SW480 (cell line): ENCODE results near the gene FOXN4.
"Not testable (repeated sequence)": the region's sequence is repeated elsewhere in the genome, so short reads cannot be mapped to it uniquely, and the experiment has no call there.

Source experiments
- DNase-seq: peaks from one replicate; pipeline ENCODE4 v3.0.0-alpha.2; 2016; ENCODE audit warnings: low spot score

Gene FOXN4, protein sequence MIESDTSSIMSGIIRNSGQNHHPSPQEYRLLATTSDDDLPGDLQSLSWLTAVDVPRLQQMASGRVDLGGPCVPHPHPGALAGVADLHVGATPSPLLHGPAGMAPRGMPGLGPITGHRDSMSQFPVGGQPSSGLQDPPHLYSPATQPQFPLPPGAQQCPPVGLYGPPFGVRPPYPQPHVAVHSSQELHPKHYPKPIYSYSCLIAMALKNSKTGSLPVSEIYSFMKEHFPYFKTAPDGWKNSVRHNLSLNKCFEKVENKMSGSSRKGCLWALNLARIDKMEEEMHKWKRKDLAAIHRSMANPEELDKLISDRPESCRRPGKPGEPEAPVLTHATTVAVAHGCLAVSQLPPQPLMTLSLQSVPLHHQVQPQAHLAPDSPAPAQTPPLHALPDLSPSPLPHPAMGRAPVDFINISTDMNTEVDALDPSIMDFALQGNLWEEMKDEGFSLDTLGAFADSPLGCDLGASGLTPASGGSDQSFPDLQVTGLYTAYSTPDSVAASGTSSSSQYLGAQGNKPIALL

GRCh38 chr12:109308534-109309380 lies at the start of gene FOXN4:
TSS of gene FOXN4 (minus strand) at chr12:109309284. CDS start at chr12:109308321, 963 bp downstream.
- no peak for DNase-seq

DNA sequence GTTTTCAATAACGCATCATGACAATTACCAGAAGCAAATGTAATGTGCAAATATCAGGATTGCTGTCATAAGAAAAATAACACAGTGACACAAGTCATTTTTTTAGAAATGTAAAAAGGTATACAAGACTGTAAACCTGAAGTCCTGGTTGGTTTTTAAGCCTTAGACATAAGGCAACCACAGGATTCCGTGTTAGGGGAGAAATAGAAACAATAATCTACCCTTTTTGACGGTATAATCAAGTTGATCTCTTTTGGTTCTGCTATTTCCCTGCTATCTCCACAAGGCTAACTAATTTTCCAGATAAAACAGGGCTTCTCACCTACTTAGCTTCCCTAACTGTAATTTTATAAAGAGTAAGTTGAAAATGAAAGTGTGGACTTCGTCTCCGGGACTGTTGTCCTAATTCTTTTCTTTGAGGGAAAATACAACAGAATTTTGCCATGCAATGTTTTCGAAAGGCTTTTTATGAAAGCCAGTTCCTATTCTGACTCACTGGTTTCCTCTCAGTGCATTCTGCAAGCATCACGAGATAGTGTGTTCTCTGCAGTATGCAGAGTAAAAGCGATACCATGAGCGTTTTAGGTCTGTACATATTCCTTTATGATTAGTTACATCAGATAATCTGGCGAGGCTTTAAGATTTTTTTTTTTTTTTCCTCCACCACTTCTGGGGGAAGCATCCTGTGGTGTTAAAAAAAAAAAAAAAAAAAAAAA lies 49.2 kb upstream of the FOXN4 start:
- DNase-seq = no peak

DNA sequence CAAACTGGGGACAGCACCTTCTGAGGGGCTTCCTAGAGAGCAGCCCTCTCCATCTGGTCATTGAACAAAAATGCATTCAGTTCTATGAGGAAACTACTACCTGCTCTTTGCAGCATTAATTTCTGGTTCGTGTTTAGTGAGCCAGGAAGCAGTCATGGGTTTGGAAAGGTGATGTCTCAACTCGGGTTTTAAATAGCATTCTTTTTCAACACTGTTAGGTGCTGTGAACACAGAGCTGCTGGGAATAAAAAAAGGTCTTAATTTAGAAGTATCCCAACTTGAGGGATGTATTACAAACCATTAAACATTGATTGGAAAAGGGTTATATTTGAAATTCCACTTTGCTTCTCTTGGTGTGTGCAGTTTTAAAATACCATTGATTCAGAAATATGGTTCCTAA lies 47.9 kb upstream of the FOXN4 start:
- DNase-seq = no peak

DNA sequence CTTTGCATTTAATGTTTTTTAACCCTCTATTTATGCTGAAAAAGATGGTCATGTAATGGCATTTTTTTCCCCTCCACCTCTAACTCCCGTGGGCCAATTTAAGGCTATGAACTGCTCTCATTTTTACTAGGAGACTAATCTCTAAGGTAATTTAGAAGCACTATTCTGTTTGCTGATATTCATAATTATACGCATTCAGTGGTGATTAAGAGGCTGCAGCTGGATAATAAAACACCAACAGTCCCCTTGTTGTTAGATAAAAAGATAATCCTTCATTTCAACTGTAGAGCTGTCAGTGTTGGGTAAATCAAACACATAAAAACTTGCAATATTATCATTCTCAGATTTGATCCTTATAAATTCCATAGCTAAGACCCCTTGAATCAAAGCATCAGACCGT lies 47.5 kb upstream of the FOXN4 start:
- no peak for DNase-seq

DNA sequence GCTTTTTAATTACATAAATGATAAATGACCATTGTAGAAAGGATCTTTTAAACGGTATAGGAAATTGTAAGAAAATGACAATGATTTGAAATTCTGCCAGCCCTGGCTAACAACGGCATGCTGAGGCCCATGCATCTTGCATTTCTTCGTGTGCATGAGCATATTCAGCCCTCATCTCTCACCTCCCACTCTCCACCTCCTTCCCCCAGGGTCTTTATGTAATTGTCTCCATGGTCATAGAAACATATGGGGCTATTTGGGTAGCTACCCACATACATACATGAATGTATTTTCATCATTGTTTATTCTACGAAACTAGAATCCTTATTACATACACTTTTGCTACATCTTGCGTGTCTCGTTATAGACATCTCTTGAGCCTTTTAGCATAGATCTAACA lies 43.1 kb upstream of the FOXN4 start:
- DNase-seq = no peak

GRCh38 chr12:109347589-109347988 lies 38.5 kb upstream of the FOXN4 start, which contains the start of gene MYO1H:
TSS of gene MYO1H (plus strand) at chr12:109347900. CDS start at chr12:109347961, 61 bp downstream.
- DNase-seq = no peak

DNA sequence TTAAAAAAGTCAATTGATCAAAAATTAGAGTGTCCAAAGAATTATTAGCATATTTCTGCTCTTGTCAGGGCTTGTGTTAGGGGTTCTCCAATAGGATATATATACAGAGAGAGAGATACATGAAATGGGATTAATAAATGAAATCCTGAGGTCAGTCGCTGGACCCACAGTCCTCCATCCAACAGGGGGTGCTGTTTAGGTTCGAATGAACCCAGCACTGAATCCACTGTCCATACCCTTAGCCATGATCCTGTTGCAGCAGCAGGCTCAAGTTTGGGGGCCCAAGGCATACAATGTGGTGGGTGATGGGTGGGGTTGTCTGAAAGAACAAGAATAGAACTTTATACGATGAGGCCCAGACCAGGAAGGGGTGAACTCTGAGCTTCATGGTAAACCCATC lies 37.8 kb upstream of the FOXN4 start:
- no peak for DNase-seq

- no peak for DNase-seq
Observed at GRCh38 chr12:109345428-109345827, 36.3 kb upstream of the FOXN4 start.

DNA sequence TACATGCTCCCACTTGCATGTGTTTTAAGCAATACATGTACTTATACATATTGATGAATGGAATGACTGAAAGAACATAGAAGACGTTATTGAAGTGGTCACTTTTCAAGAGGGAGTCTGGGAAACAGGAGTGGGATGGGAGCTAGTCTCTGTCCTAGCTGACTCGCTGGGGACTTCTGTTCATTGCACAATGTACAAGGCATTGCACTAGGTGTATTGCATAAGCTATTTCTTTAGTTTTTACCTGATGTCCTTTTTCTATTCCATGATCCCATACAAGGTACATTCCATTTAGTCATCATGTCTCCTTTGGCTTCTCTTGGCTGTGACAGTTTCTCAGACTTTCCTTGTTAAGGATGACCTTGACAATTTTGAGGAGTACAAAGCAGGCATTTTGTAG lies 34.6 kb upstream of the FOXN4 start:
- no peak for DNase-seq

DNA sequence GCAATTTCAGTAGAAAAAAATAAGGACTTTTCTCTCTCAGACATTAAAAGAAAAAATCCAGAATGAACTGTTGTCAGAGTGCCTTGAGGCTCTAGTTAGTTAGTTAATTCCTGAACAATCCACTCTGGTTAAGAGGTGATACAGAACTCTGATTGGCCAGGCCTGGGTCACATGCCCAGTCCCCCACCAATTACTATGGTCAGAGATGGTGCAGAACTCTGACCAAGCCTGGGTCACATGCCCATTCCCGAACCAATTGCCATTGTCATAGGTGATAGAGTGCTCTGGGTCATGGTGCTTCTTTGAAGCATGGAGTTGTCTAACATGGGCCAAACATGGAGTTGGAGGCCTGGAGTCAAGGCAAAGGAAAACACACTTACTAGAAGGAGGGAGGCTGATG lies 27.5 kb upstream of the FOXN4 start:
- DNase-seq = no peak

- DNase-seq = no peak
Observed at GRCh38 chr12:109334887-109335286, 25.8 kb upstream of the FOXN4 start.

DNA sequence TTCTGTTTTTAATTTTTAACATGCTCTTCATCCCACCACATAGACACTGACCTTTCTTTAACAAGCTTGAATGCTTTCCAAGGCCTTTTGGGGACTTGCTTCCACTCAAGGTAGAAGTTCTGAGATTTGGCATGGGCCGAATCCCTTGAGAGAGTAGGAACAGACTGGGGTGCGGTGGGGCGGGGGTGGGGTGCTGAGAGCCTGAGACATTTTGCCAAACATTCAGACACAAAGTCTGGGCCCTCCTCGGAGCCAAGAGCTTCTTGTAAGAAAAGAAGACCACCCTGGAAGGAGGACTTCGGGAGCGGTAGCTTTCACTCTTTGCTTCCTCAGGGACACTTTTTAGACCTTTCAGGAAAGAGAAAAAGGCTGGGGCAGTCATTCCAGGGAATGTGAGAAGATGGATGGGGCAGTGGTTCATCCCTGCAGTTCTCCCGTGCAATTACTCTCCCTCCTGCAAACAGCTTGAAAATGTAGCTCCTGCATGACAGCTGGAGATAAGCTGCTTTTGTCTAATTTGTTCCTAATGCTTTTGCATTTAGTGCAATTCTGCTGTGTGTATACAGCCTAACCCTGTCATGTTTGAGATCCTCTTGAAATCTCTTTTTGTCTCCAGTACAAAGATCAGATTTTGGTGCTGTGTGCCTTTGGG lies 22.3 kb upstream of the FOXN4 start:
- DNase-seq = no peak

DNA sequence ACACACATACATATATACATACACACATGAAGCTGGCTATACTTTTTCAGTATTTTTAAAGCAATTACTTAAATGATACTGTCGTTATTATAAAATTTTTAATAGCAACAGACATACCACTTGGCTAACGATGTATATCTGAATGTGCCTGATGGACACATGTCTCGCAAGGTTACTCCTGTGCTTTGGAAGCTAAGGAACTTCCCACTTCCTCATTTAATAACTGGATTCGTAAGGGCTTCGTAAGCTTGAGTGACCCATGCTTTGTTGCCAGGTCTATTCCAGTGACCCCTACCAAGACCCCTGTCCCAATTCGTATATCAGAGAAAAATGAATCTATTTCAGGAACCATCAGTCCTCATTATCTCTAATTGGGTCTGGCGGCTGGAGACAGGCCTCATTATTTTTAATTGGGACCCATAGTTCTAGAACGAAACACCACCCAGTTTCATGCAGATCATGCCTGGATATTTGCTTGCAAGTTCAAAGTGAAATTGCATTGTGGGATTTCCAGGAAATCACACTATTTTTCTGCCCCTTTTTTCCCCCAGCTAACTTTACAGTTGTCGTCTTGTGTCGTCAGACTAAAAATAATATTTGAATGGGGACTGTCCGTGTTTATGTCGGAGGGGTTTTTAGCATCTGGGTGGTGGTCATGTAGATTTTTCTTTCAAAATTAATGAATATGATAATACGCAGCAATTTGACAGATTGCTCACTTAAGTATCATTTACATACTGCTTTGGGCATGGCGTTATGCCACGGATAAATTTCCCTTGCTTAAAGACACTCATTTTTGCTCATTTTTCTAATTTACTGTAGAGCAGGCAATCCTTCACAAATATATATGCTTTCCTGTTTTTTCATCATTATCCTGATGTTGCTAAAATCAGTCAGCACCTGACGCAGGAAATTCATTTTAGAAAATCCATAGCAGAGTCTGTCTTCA lies 21.5 kb upstream of the FOXN4 start:
- DNase-seq = no peak

DNA sequence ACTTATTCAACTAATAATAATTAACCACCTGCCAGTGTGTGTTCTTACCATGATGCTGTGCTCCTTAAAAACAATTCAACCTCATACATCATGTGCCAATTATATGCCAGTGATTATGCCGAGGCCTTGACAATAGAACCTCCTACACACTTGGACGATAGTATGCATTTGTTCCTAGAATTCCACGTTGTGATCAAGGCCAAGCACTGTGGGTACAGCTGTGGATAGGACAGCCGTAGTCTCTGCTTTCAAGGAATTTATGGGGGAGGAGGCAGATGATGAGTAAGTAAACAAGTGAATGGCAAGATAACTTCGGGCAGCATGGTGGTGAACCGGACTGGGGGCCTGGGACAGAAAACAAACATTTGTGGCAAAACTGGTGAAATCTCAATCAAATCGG lies 20.6 kb upstream of the FOXN4 start:
- DNase-seq = no peak

GRCh38 chr12:109329003-109329402 lies 19.9 kb upstream of the FOXN4 start:
- no peak for DNase-seq

DNA sequence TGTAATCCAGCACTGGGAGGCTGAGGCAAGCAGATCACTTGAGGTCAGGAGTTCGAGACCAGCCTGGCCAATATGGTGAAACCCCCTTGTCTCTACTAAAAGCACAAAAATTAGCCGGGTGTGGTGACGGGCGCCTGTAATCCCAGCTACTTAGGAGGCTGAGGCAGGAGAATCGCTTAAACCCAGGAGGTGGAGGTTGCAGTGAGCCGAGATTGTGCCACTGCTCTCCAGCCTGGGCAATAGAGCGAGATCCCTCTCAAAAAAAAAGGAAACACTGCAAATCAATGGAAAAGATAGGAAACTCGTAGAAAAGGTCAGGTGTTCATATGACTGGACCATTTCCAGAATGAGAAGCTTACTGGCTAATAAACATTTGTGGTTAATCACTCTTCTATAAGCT lies 12.2 kb upstream of the FOXN4 start:
- DNase-seq = not testable (repeated sequence)

DNA sequence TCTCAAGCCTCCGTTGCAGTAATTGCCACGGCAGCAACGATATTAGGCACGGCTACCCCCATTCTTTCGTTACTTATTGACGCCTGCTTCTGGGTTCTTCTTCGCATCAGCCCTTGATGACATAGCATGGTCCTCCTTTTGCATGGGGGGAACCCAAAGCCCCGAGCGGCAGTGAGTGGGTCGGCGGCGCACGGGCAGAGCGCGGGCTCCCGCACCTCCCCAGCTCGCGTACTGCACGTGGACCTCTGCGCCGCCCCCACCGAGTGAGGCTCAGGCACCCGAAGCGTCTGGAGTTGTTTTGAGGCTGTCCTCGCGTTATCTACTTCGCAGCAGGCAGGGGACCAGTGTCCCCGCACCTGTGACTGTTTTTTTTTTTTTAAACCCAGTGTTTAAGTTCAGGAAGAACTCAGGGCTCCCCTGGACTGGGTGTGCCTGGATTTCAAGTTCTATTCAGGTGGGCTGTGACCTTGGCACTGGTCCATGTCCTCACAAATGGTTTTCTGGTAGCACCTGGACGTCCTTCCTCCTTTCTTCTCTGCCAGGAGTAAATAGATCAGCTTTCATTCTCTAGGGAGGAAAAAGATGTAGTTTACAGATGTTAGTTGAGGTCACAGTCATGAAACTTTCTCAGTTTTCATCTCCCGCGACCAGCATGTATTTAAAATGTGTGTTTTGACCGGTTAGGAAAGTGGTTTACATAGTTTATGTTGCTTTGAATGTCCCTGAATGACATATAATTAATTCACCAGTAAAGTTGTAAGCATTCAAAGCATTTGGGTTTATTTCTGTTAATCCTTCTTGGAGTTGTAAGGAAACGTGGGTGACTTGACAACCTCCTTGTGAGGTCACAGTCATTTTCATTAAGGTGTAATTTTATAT lies 1.4 kb upstream of the FOXN4 start:
- peak; percentile 16 for DNase-seq

GRCh38 chr12:109309381-109310246 lies 530 bp upstream of the FOXN4 start:
- DNase-seq = peak; percentile 21

DNA sequence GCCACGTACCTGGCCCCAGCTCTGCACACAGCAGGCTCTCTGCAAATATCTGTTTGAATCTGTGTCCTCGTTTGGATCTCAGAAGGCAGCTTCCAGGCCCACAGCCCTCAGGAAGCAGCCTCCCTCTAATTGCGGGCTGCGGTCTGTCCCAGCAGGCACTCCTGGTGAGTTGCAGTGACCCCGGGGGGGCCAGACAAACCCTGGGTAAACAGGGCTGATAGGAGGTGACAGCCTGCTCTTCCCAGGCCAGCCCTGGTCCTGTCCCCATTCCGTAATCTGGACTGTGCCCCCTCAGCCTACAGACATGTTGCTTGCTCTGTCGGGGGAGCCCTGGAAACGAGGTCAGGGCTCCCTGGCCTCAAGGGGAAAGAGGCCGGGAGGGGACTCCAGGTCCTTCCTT lies 2.0 kb downstream of the FOXN4 start:
- no peak for DNase-seq
